Endothelial cell of umbilical vein (primary cell): Measurements from ENCODE around the gene GRID2.

ENCODE experiments used
- CTCF ChIP-seq, 2 donors: IDR thresholded peaks; 1 replicate in 1 of 2; 2 replicates in 1 of 2; pipeline ENCODE4 v1.5.1; 2011; ENCODE audit warnings: low read length in 2 of 2, mild to moderate bottlenecking in 2 of 2, moderate library complexity in 2 of 2, control low read depth in 1 of 2, inconsistent platforms in 1 of 2, low read depth in 1 of 2; ENCODE audit not compliant: insufficient read depth in 1 of 2; ENCODE audit errors: extremely low read depth in 1 of 2
- EZH2 ChIP-seq: IDR thresholded peaks from 2 replicates; pipeline ENCODE4 v1.6.1; 2012; ENCODE audit warnings: borderline replicate concordance, low read depth, mild to moderate bottlenecking, moderate library complexity, low read length, inconsistent platforms; ENCODE audit not compliant: severe bottlenecking
- MAX ChIP-seq: IDR thresholded peaks from 2 replicates; pipeline ENCODE4 v1.6.1; 2011; ENCODE audit not compliant: insufficient read depth, insufficient read length
- POLR2A ChIP-seq: IDR thresholded peaks from 2 replicates; pipeline ENCODE4 v1.6.1; 2012; ENCODE audit warnings: low read depth, mild to moderate bottlenecking, control low read depth, low read length
- POLR2AphosphoS5 ChIP-seq: IDR thresholded peaks from 2 replicates; pipeline ENCODE4 v1.6.1; 2012; ENCODE audit warnings: low read depth, mild to moderate bottlenecking, control low read depth, low read length, moderate library complexity; ENCODE audit not compliant: insufficient read depth

- TF ChIP-seq POLR2AphosphoS5: no peak
- TF ChIP-seq CTCF (IDR thresholded peaks at IDR 0.05; ENCODE audit: extremely low read depth in 1 of 2, insufficient read depth in 1 of 2, low read depth in 1 of 2, low read length in 2 of 2): no peak
- TF ChIP-seq POLR2A: no peak
- no peak for TF ChIP-seq MAX
- TF ChIP-seq EZH2: no peak
These were observed 40.2 kb upstream of the GRID2 start for GRCh38 chr4:92263575-92263974.
